Stimulated activated naive CD8-positive, alpha-beta T cell treated with anti-CD3 and anti-CD28 coated beads, Interleukin-15, Interleukin-2, amounts not matched to agents 100 U/mL and 50 U/mL, for 24 hours (primary cell): ENCODE data around the gene F3.
"Not testable (repeated sequence)": the region's sequence is repeated elsewhere in the genome, so short reads cannot be mapped to it uniquely, and the experiment has no call there.

Experiments used
- ATAC-seq: fragments of 150-1000 bp; cut with Tn5 transposase; one replicate; pipeline ENCODE4 v1.10.0; 2021
- DNase-seq: peaks from one replicate; pipeline ENCODE4 v3.0.0; 2021

Gene F3

DNA sequence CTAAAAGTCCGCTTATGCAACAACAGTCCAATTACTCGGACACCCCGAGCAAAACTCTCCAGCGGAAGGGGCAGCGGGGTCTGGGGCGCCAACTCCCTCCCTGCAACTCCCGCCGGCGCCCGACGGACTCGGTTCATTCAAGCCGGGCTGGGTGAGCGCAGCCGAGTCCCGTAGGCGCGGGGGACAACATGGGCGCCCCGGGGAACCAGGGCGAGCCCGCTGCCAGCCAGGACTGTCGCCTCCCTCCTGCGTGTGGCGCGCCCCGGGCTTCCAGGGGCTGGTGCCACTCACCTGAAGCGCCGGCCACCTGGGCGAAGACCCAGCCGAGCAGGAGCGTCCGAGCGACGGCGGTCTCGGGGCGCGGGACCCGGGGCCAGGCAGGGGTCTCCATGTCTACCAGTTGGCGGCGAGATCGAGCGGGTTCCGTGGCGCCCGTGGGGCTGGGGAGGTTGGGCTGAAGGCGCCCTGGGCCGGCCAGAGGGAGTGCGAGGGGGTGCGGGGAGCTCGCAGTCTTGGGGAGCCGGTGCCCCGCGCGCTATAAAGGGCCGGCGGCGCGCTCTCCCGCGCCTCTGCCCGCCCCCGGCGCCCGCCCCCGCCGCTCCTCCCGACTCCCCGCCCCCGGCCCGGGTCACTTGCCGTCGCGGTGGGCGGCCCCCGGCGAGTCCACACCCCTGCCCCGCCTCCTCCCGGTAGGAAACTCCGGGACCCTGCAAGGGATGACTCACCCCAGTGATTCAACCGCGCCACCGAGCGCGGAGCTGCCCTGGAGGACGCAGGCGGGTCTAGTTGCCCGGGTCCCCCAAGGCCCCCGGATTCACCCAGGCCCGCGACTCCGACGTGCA, at the start of gene F3:
Gene F3, minus strand, starts transcription at position 514 of the 842 bp plus-strand sequence. Its CDS starts 123 bp downstream, at position 391.
- peak; percentile 87 for DNase-seq
- peak; percentile 97 for ATAC-seq

DNA sequence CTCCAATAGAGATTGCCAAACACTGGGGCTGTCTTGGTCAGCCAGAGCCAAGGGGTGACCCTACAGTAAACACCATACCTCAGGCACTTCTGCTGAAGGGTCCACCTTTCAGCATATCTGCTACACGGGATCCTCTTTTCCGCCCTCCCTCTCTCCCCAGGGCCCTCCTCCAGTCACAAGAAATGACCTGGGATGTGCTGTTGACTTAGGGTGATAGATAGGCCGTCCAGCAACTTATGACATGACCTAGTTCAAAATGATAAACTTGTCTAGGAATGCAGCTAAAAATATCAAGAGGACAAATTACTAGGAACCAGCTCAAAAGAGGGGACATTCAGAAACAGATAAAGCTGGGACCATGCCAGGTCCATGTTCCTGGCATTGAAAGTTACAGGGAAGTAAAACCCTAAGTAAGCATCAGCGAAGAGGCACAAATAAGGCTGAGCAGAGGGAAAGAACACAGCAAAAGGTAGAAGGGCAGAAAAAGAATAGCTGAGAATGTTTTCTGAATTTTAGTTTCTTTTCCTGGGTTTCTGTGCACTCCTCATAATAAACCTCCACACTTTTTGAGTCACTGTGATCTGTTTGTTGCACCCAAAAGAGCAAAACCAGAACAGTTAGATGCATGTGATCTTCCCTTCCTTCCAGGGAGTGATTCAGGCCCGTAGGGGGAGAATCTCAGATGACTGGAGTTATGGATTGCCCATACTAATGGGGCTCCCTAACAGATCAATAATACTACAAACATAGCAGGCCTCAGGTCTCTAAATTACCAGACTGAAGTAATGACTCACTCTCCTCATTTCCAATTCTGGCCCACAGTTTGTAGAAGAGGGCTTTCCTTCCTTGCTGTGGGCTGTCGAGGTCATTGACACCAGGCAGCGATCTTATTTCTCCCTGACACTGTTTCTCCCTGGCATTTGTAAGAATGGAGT, 48.9 kb upstream of the F3 start:
- DNase-seq, result no peak

DNA sequence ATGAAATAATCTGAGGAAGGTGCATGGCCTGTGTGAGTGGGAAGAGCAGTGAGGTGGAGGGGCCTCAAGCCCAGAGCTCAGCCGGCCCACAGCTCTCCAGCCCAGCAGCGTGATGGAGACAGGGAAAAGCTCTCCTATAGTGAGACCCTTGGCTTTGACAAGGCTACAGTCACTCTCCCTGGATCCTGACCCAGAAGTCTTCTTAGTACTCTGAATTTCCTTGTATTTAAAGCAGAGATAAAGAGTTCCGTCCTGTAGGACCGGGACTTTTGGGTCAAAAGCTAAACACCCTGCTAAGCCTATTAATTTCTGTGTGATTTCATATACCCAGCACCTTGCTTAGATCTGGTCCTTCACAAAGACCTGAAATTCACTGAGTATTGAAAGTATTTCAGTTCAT, 48.2 kb upstream of the F3 start:
- ATAC-seq (no peak), DNase-seq (no peak)

More for the DNA sequence above, 48.9 kb upstream of the F3 start:
- ATAC-seq, result no peak

DNA sequence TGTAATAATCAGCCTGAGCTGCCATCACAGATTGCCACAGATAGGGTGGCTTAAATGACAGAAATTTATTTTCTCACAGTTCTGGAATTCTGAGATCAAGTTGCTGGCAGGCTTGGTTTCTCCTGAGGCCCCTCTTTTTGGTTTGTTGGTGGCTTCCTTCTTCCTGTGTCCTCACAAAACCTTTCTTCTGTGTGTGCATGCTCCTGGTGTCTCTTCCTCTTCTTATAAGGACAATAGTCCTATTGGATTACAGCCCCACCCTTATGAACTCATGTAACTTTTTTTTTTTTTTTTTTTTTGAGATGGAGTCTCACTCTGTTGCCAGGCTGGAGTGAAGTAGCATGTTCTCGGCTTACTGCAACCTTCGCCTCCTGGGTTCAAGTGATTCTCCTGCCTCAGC, 41.0 kb upstream of the F3 start:
- DNase-seq, result no peak
- no peak for ATAC-seq

DNA sequence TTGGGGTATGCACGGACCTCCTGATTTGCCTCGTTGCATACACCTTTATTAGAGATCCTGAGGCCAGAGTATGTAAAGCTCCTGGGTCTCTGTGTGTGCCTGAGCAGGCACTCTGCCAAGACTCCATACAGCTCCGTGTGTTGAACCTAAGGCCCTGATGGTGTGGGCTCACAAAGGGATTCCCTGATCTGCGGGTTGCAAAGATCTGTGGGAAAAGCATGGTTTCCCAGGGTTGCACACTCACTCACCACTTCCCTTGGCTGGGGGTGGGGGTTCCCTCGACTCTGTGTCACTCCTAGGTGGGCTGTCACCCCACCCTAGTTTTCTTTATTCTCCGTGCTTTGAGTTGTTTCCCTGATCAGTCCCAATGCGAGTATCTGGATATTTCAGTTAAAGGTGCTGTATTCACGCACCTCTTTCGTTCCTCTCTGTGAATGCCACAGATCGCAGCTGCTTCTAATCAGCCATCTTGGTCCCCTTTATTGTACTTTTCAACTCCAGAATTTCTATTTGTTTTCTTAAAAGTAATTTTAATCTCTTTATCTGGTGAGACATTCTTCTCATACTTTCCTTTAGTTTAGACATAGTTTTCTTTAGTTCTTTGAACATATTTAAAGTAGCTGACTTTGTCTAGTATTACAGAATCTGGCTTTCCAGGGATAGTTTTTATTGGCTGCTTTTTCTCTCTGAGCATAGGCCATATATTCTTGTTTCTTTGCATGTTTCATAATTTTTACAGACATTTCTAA, 39.0 kb upstream of the F3 start:
- ATAC-seq (no peak), DNase-seq (no peak)

DNA sequence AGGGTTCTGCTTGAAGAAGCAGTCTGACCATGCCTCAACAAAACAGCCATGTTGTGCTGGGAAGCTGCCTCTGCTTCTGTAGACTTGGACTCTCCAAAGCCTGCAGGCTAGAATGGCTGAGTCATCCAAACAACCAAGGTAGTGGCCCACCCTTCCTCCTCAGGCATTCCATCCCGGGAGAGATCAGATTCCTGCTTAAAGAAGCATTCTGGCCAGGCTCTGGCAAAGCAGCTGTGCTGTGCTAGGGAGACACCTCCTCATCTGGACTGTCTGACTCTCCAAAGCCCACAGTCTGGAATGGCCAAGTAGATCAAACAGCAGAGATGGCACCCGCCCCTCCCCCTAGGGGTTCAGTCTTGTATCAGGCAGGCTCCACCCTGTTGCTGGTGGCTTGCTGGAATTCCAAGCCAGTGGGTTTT, 38.3 kb upstream of the F3 start:
- DNase-seq, result no peak
- ATAC-seq, result no peak

DNA sequence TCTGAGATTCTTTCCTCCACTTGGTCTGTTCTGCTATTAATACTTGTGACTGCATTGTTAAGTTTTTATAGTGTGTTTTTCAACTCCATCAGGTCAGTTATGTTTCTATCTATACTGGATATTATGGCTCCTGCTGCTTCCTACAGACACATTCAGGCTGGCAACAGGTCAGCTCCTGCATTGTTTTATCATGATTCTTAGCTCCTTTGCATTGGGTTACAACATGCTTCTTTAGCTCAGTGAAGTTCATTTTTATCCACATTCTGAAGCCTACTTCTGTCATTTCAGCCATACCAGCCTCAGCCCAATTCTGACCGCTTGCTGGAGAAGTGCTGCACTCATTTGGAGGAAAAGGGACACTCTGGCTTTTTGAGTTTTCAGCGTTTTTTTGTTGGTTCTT, 37.3 kb upstream of the F3 start:
- ATAC-seq (no peak), DNase-seq (no peak)

DNA sequence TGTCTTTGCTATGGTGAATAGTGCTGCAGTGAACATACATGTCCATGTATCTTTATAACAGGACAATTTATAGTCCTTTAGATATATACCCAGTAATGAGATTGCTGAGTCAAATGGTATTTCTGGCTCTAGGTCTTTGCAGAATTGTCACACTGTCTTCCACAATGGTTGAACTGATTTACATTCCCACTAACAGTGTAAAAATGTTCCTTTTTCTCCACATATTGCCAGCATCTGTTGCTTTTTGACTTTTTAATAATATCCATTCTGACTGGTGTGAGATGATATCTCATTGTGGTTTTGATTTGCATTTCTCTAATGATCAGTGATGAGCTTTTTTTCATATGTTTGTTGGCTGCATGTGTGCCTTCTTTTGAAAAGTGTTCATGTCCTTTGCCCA, 32.4 kb upstream of the F3 start:
- not testable (repeated sequence) for DNase-seq, ATAC-seq

DNA sequence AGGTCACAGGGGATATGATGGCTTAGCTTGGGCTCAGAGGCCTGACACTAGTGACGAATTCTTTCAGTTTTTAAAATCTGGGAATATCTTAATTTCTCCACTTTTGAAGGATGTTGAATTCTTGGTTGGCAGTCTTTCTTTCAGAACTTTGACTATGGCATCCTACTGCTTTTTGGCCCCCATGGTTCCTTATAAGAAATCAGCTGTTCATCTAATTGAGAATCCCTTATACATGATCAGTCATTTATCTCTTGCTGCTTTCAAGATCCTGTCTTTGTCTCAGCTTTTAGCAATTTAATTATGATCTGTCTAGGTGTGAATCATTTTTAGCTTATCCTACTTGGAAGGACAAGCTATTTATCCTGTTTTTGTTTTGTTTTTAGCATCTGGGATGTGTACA, 31.2 kb upstream of the F3 start:
- no peak for DNase-seq

DNA sequence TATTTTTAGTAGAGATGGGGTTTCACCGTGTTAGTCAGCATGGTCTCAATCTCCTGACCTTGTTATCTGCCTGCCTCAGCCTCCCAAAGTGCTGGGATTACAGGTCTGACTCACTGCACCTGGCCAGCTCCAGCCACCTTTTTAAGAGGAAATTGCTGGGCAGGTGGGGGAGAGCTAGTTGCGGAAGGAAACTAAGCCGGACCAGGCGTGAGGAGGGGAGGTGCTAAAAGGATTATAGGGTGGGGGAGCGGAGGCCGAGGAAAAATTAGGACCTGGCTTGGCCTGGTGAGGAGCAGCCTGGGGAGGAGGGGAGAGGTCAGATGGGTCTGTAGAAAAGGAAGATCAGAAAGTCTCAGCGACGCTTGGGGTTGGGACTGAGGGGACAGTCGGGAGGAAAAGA, 29.4 kb upstream of the F3 start:
- DNase-seq, ATAC-seq: not testable (repeated sequence)

More for the DNA sequence above, 31.2 kb upstream of the F3 start:
- no peak for ATAC-seq

DNA sequence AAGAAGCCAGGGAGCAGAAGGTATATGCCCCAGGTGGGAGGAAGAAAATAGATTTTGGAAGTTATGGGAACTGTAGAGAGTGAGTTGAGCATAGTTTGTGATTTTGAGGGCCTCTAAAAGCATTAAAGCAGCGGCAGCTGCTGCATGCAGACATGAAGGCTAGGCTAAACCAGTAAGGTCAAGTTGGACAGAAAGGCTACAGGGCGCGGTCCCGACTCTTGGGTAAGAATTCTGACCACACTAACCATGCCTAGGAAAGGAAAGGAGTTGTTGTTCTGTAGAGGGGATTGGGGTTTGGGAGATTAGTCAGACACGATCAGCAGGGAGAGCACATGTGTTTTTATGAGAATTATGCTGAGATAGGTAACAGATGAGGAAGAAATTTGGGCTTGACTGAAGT, 27.2 kb upstream of the F3 start:
- not testable (repeated sequence) for DNase-seq, ATAC-seq

DNA sequence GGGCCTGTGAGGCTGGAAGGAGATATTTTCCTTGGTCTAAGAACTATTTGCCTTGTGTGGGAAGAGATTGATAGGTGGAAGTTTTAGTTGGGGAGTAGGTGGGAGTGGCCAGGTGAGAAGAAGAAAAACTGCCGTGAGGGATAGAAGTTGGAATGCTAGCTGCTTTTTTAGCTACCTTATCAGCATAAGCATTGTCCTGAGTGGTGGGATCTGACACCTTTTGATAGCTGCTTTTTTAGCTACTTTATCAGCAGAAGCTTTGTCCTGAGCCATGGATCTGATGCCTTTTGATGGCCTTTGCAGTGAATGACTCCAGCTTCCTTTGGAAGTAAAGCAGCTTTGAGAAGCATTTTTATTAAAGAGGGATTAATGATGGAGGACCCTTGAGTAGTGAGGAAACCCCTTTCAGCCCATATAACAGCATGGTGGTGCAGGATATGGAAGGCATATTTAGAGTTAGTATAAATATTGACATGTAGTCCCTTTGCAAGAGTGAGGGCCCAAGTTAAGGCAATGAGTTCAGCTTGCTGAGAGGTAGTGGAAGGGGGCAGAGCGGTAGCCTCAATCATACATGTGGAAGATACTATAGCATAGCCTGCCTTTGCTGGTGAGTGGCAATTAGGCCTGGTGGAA, 26.5 kb upstream of the F3 start:
- ATAC-seq, DNase-seq: not testable (repeated sequence)

DNA sequence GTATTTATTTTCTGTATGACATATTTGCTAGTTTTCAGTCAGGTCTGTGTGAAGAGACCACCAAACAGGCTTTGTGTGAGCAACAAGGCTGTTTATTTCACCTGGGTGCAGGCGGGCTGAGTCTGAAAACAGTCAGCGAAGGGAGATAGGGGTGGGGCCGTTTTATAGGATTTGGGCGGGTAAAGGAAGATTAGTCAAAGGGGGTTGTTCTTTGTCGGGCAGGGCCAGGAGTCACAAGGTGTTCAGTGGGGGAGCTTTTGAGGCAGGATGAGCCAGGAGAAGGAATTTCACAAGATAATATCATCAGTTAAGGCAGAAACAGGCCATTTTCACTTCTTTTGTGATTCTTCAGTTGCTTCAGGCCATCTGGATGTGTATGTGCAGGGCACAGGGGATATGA, 24.9 kb upstream of the F3 start:
- not testable (repeated sequence) for ATAC-seq, DNase-seq

DNA sequence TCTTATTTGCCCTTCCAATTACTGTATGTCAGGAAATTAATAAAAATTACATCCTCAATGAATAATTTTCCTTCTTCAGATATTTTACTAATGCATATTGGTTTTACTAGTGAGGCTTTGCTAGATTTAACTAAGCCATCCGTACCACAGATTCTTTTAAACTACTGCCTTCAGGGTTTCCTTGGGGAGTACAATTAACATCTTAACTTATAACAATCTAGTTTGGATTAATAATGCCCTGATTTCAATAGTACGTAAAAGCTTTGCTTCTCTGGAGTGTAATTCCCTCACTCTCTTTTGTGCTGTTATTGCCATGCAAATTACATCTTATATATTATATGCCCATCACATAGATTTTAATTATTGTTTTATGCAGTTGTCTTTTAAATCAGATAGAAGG, 24.3 kb upstream of the F3 start:
- DNase-seq (no peak), ATAC-seq (no peak)

DNA sequence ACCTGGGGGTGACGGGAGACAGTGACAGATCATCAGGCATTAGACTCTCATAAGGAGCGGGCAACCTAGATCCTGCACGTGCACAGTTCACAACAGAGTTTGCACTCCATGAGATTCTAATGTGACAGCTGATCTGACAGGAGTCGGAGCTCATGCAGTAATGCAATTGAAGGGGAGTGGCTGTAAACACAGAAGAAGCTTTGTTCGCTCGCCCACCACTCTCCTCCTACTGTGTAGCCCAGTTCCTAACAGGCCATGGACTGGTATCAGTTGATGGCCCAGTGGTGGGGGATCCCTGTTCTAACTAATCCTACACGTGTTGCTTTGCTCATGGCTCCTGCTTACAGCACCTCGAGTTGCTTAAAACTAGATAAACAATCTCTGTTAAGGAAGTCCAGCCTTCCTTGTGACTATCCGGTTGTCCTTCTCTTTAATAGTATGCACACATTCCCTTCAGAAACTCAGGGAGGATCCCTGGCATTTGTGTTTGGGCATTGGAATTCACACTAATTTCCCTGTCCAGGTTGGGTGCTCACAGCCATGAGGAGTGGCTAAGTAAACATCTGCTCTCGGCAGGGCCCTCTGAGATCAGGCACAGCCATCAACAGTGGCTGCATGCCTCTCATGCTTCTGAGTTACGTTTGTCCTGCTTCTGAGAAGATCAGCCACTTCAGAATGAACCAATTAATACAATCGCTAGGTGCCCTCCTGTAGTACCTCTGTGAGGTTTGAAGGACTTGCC, 21.1 kb upstream of the F3 start:
- DNase-seq (no peak), ATAC-seq (no peak)

DNA sequence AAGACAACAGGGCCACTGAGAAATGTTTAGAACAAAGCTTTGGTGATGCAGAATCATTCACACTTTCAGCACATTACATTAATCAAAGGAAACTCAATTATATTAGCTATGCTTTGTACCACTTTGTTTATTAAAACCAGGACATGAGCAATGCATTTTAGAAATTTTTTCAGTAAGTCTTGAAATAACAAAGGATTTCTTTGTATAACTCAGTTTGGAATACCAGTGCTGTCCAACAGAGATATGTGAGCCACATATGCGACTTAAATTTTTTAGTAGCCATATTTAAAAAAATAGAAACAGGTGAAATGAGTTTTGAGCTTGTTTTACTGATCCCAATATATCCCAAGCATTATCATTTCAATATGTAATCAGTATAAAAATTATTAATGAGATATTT, 18.8 kb upstream of the F3 start:
- no peak for DNase-seq

DNA sequence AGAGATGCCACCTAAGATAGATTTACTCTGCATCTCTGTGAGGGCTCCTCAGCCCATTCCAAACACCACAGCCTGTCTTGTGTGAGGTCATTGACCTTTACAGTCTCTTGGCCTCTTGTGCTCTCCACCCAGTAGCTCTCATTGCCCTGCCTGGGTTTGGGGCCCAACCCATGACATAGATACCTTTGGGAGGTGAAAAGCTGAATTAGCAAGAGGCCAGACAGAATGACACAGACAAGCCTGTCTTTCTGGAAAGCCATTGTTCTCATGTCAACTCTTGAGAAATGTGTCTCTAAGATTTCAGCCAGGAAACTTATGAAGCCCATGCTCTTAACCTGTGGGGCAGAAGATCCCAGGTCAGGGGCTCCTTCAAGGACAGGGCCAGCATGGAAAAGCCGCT, 18.4 kb upstream of the F3 start:
- ATAC-seq (no peak), DNase-seq (no peak)

More for the DNA sequence above, 18.8 kb upstream of the F3 start:
- ATAC-seq, result no peak

DNA sequence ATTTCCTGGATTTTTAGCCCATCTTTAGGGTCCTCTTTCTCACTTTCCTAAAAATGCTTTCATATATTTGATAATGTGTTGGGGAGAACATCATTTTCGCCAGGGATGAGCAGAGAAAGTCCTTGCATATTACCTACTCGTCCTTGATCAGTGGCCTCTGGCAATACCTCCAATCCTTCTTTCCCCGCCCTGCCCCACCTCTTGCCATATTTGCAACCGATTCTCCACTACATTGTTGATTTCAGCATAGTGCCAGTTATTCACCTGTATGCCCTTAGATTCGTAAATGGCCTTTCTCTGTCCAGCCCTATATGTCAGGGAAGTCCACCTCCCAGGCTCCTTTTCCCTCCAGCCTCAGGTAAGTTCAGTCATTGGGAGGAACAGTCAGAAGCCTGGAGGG, 13.5 kb upstream of the F3 start:
- DNase-seq (no peak), ATAC-seq (no peak)

DNA sequence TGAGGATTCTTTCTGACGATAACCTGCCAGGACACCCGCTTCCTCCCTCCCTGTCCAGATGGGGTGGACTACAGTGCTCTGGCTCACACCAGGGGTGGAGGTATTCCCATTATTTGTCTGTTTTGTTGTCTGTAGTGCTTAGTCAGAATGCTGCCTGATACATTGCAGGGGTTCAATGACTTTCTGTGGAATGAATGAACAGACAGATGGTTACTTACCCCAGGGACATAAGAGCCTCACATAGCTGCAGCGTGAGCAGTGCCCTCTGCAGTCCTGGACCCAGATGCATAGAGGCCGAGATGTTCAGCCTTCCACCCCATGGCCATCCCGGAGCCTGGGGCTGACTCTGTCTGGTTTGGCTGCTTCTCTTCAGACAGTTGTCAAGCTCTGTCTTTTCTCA, 13.0 kb upstream of the F3 start:
- ATAC-seq (no peak), DNase-seq (no peak)

DNA sequence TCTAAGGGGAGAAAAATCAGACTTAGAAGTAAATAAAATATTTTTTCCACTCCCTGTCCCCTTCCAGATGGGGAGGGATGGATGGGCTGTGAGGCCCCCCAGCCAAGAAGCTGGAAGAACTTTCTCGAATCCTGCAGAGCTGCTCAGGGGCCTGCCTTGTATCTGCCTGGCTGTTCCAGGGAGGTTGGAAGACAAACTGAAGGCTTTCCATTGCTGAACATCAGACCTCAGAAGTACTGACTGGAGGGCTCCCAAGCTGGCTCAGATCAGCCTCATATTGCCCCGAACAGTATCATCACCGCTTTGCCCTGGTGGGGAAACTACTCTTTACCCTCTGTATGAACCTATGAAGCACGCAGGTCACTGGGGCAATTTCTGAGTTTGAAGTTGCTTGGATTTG, 12.4 kb upstream of the F3 start:
- ATAC-seq, result no peak
- DNase-seq, result no peak

DNA sequence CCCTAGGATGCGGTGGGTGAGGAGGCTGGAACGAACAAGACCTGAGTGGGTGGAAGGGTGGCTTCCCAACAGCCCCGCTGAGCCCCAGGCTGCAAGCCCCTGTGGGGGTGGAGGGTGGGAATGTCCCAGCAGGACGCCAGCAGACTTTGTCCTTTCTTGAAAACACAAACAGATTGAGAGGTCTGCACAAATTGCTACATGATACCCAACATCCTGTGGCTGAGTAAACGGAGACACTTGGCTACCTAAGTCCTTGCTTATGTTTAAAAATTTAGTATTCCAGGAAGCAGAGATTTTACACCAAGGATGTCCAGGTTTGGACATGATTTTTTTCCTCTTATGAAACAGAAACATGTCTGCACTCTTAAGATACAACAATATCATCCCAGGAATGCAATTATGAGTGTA, 11.8 kb upstream of the F3 start:
- ATAC-seq (no peak), DNase-seq (no peak)
